Neuronal stem cell (in vitro differentiated cells): ENCODE measurements around the gene PJA1.

ENCODE experiments used
- DNase-seq: peaks from one replicate; pipeline ENCODE4 v3.0.0-alpha.2; 2013; ENCODE audit warnings: low spot score
- H2AFZ ChIP-seq: one replicate; pipeline ENCODE4 v1.6.1; 2013; ENCODE audit warnings: mild to moderate bottlenecking, low read length, inconsistent platforms
- H2AK5ac ChIP-seq: 2 replicates; pipeline ENCODE4 v1.6.1; 2013; ENCODE audit warnings: low read depth, mild to moderate bottlenecking, inconsistent platforms, low read length, moderate library complexity, mixed read lengths
- H2BK120ac ChIP-seq: 2 replicates; pipeline ENCODE4 v1.6.1; 2013; ENCODE audit warnings: low read depth, mild to moderate bottlenecking, inconsistent platforms, low read length, moderate library complexity, mixed read lengths
- H2BK12ac ChIP-seq: one replicate; pipeline ENCODE4 v1.6.1; 2013; ENCODE audit warnings: low read length, inconsistent platforms
- H2BK15ac ChIP-seq: 2 replicates; pipeline ENCODE4 v1.6.1; 2013; ENCODE audit warnings: mild to moderate bottlenecking, low read length, inconsistent platforms, mixed read lengths
- H2BK5ac ChIP-seq: one replicate; pipeline ENCODE4 v1.6.1; 2013; ENCODE audit warnings: inconsistent platforms, mild to moderate bottlenecking, low read length, moderate library complexity
- H3K14ac ChIP-seq: one replicate; pipeline ENCODE4 v1.6.1; 2013; ENCODE audit warnings: low read length, inconsistent platforms
- H3K18ac ChIP-seq: 2 replicates; pipeline ENCODE4 v1.6.1; 2013; ENCODE audit warnings: low read length, inconsistent platforms
- H3K23ac ChIP-seq: 2 replicates; pipeline ENCODE4 v1.6.1; 2013; ENCODE audit warnings: low read depth, mild to moderate bottlenecking, mixed read lengths, low read length, inconsistent platforms; ENCODE audit not compliant: poor library complexity
- H3K27ac ChIP-seq: replicated peaks from 3 replicates; pipeline ENCODE4 v1.5.1; 2013; ENCODE audit warnings: low read length, inconsistent platforms
- H3K27me3 ChIP-seq, 3 experiments: 2 replicates each; pipeline ENCODE4 v1.6.1; 2013; ENCODE audit warnings: low read length in 3 of 3, mild to moderate bottlenecking in 2 of 3, inconsistent platforms in 1 of 3, low read depth in 1 of 3, mixed read lengths in 1 of 3, moderate library complexity in 1 of 3; ENCODE audit not compliant: control insufficient read depth in 3 of 3, insufficient read depth in 3 of 3
- H3K36me3 ChIP-seq, 2 donors: replicated peaks in 1 of 2; 2 replicates each; pipeline ENCODE4 v1.6.1; 2013; ENCODE audit warnings: low read length in 2 of 2; ENCODE audit not compliant: control insufficient read depth in 2 of 2, insufficient read depth in 2 of 2
- H3K4ac ChIP-seq: 2 replicates; pipeline ENCODE4 v1.6.1; 2013; ENCODE audit warnings: inconsistent platforms, mild to moderate bottlenecking, low read length, moderate library complexity
- H3K4me1 ChIP-seq, 2 donors: 1 replicate in 1 of 2; 2 replicates in 1 of 2; pipeline ENCODE4 v1.6.1; 2013; ENCODE audit warnings: low read length in 2 of 2, low read depth in 1 of 2; ENCODE audit not compliant: control insufficient read depth in 2 of 2, insufficient read depth in 1 of 2
- H3K4me2 ChIP-seq: one replicate; pipeline ENCODE4 v1.6.1; 2013; ENCODE audit warnings: mild to moderate bottlenecking, low read length, inconsistent platforms; ENCODE audit not compliant: insufficient read depth, poor library complexity, severe bottlenecking
- H3K4me3 ChIP-seq, 2 donors: 2 replicates each; pipeline ENCODE4 v1.5.1; 2013; ENCODE audit warnings: low read length in 2 of 2, mild to moderate bottlenecking in 2 of 2, inconsistent platforms in 1 of 2, moderate library complexity in 1 of 2
- H3K79me1 ChIP-seq: one replicate; pipeline ENCODE4 v1.6.1; 2013; ENCODE audit warnings: low read depth, mild to moderate bottlenecking, inconsistent platforms, low read length, moderate library complexity
- H3K9ac ChIP-seq: one replicate; pipeline ENCODE4 v1.6.1; 2013; ENCODE audit warnings: mild to moderate bottlenecking, low read depth, low read length, inconsistent platforms; ENCODE audit not compliant: poor library complexity
- H3K9me3 ChIP-seq, 2 donors: replicated peaks in 1 of 2; 2 replicates each; pipeline versions ENCODE3 to v1.6.1; 2013; ENCODE audit warnings: low read length in 2 of 2, mild to moderate bottlenecking in 2 of 2, inconsistent platforms in 1 of 2, low read depth in 1 of 2, mixed read lengths in 1 of 2, moderate library complexity in 1 of 2; ENCODE audit not compliant: control insufficient read depth in 2 of 2, insufficient read depth in 1 of 2
- H4K8ac ChIP-seq: one replicate; pipeline ENCODE4 v1.6.1; 2013; ENCODE audit warnings: low read depth, mild to moderate bottlenecking, inconsistent platforms, low read length, moderate library complexity
- H4K91ac ChIP-seq: one replicate; pipeline ENCODE4 v1.6.1; 2013; ENCODE audit warnings: low read length, low read depth, mild to moderate bottlenecking, inconsistent platforms; ENCODE audit not compliant: poor library complexity
- WGBS, 2 donors: extraction: QIAGEN DNeasy Blood & Tissue Kit; methylation state at CpG; one replicate each; pipeline ENCODE4 v1.1.7; 2013; ENCODE audit warnings: missing lambda C conversion rate in 2 of 2, mixed read lengths in 1 of 2; ENCODE audit not compliant: insufficient read length in 2 of 2, insufficient replicate concordance in 1 of 2; ENCODE audit errors: extremely low coverage in 2 of 2; 5-methylcytosine and 5-hydroxymethylcytosine counted together

Gene PJA1

GRCh38 chrX:69127466-69127865, 37.8 kb downstream of the PJA1 start:
- Histone ChIP-seq H3K27me3 (peaks cover 0 to 10% (median 0%) of the 10 kb centered on the region in 3 experiments), H4K91ac (no peak overlapping the region), H3K79me1 (no peaks in the 10 kb centered on the region), H2BK5ac (no peak overlapping the region), H3K4me2 (no peak overlapping the region), H2BK120ac (no peak overlapping the region), H3K27ac (no peak overlapping the region), H3K23ac (no peak overlapping the region), H3K9me3 (no peaks in the 10 kb centered on the region), H3K36me3 (no peaks in the 10 kb centered on the region), H2AK5ac (no peak overlapping the region), H3K9ac (no peak overlapping the region), H2AFZ (no peak overlapping the region), H4K8ac (no peak overlapping the region), H2BK12ac (no peak overlapping the region), H3K18ac (no peak overlapping the region), H3K4me3 (no peak overlapping the region), H3K4ac (no peak overlapping the region), H2BK15ac (no peak overlapping the region), H3K14ac (no peak overlapping the region), H3K4me1 (peaks cover 20 to 23% of the 10 kb centered on the region in 2 donors)
- no CpG with 5 or more reads among the region's 3 CpGs for WGBS, 2 donors
- DNase-seq = no peak

- no peak overlapping the region for H2AFZ ChIP-seq
- no peak for DNase-seq
- no peak overlapping the region for H3K4ac ChIP-seq
- no peak overlapping the region for H3K27ac ChIP-seq
- no peak overlapping the region for H3K4me2 ChIP-seq
- H3K27me3 ChIP-seq = peaks cover 0 to 11% (median 0%) of the 10 kb centered on the region in 3 experiments
- H3K4me3 ChIP-seq = no peak overlapping the region
- no peak overlapping the region for H2BK5ac ChIP-seq
- H3K36me3 ChIP-seq = no peaks in the 10 kb centered on the region
- peaks cover 13 to 18% of the 10 kb centered on the region in 2 donors for H3K4me1 ChIP-seq
- H3K9ac ChIP-seq = no peak overlapping the region
- no CpG with 5 or more reads among the region's 5 CpGs for WGBS, 2 donors
- peak overlapping the region; percentile 57 for H3K18ac ChIP-seq
- no peaks in the 10 kb centered on the region for H3K9me3 ChIP-seq
- H3K79me1 ChIP-seq = no peaks in the 10 kb centered on the region
- H2BK120ac ChIP-seq = no peak overlapping the region
- H2BK12ac ChIP-seq = no peak overlapping the region
- H3K14ac ChIP-seq = no peak overlapping the region
- H4K91ac ChIP-seq = no peak overlapping the region
- no peak overlapping the region for H4K8ac ChIP-seq
- no peak overlapping the region for H2BK15ac ChIP-seq
- H2AK5ac ChIP-seq = no peak overlapping the region
- H3K23ac ChIP-seq = no peak overlapping the region
These were observed 38.6 kb downstream of the PJA1 start for GRCh38 chrX:69126642-69127041.

GRCh38 chrX:69125094-69125493, 40.2 kb downstream of the PJA1 start:
- H3K14ac ChIP-seq = no peak overlapping the region
- no peak overlapping the region for H2BK12ac ChIP-seq
- H3K4me1 ChIP-seq = peaks cover 8 to 11% of the 10 kb centered on the region in 2 donors
- H3K23ac ChIP-seq = no peak overlapping the region
- no peak overlapping the region for H3K9ac ChIP-seq
- H3K18ac ChIP-seq = no peak overlapping the region
- no peak overlapping the region for H4K8ac ChIP-seq
- no peak overlapping the region for H2BK15ac ChIP-seq
- no peak overlapping the region for H4K91ac ChIP-seq
- H3K27ac ChIP-seq = no peak overlapping the region
- H3K4me2 ChIP-seq = no peak overlapping the region
- no peak overlapping the region for H2BK5ac ChIP-seq
- no peak overlapping the region for H2BK120ac ChIP-seq
- no peak overlapping the region for H2AFZ ChIP-seq
- DNase-seq = no peak
- H3K79me1 ChIP-seq = no peaks in the 10 kb centered on the region
- no peak overlapping the region for H2AK5ac ChIP-seq
- H3K4ac ChIP-seq = no peak overlapping the region
- no peaks in the 10 kb centered on the region for H3K9me3 ChIP-seq
- WGBS, 2 donors = no CpG with 5 or more reads among the region's 5 CpGs
- H3K4me3 ChIP-seq = no peak overlapping the region
- H3K36me3 ChIP-seq = no peaks in the 10 kb centered on the region
- H3K27me3 ChIP-seq = peaks cover 0 to 11% (median 0%) of the 10 kb centered on the region in 3 experiments

- H3K27me3 ChIP-seq = peaks cover 0 to 7% (median 0%) of the 10 kb centered on the region in 3 experiments
- no peak overlapping the region for H2AK5ac ChIP-seq
- no peak overlapping the region for H3K23ac ChIP-seq
- no peak overlapping the region for H4K91ac ChIP-seq
- no peak overlapping the region for H2BK120ac ChIP-seq
- H2BK5ac ChIP-seq = no peak overlapping the region
- H3K27ac ChIP-seq = no peak overlapping the region
- H3K36me3 ChIP-seq = no peaks in the 10 kb centered on the region
- no peak overlapping the region for H3K4me3 ChIP-seq
- no peaks in the 10 kb centered on the region for H3K9me3 ChIP-seq
- no peak overlapping the region for H3K9ac ChIP-seq
- WGBS, 2 donors = no CpG with 5 or more reads among the region's 3 CpGs
- no peak overlapping the region for H3K18ac ChIP-seq
- H2AFZ ChIP-seq = no peak overlapping the region
- peaks cover 12 to 13% of the 10 kb centered on the region in 2 donors for H3K4me1 ChIP-seq
- H4K8ac ChIP-seq = no peak overlapping the region
- no peak overlapping the region for H2BK15ac ChIP-seq
- DNase-seq = no peak
- no peak overlapping the region for H3K4me2 ChIP-seq
- no peak overlapping the region for H2BK12ac ChIP-seq
- H3K79me1 ChIP-seq = no peaks in the 10 kb centered on the region
- H3K14ac ChIP-seq = no peak overlapping the region
- no peak overlapping the region for H3K4ac ChIP-seq
These were observed 41.1 kb downstream of the PJA1 start for GRCh38 chrX:69124108-69124507.
